H9 (cell line): Measurements from ENCODE around the gene C19orf18. TPM values are rescaled to one million over a fixed set of nuclear protein-coding genes. Genes with fewer than 3 reads are reported as not detected.

ENCODE experiments used
- DNase-seq: peaks from one replicate; pipeline ENCODE4 v3.0.0-alpha.2; 2017
- H2AFZ ChIP-seq: one replicate; pipeline ENCODE4 v1.6.1; 2013; ENCODE audit warnings: mild to moderate bottlenecking, low read length, control low read depth, moderate library complexity
- H2AK5ac ChIP-seq: 2 replicates; pipeline ENCODE4 v1.6.1; 2013; ENCODE audit warnings: low read length, control low read depth, mixed read lengths; ENCODE audit not compliant: insufficient read length
- H2BK120ac ChIP-seq: one replicate; pipeline ENCODE4 v1.6.1; 2013; ENCODE audit warnings: low read depth, mild to moderate bottlenecking, low read length, control low read depth, inconsistent platforms; ENCODE audit not compliant: poor library complexity, severe bottlenecking
- H2BK12ac ChIP-seq: 2 replicates; pipeline ENCODE4 v1.6.1; 2013; ENCODE audit warnings: low read length, control low read depth, mixed read lengths, low read depth; ENCODE audit not compliant: insufficient read length
- H2BK15ac ChIP-seq: 2 replicates; pipeline ENCODE4 v1.6.1; 2013; ENCODE audit warnings: low read depth, low read length, control low read depth
- H2BK20ac ChIP-seq: one replicate; pipeline ENCODE4 v1.6.1; 2013; ENCODE audit warnings: low read depth, mild to moderate bottlenecking, low read length, control low read depth, inconsistent platforms; ENCODE audit not compliant: poor library complexity, severe bottlenecking
- H2BK5ac ChIP-seq: 2 replicates; pipeline ENCODE4 v1.6.1; 2013; ENCODE audit warnings: low read length, control low read depth, mixed read lengths; ENCODE audit not compliant: insufficient read length
- H3K14ac ChIP-seq: 2 replicates; pipeline ENCODE4 v1.6.1; 2013; ENCODE audit warnings: low read length, control low read depth; ENCODE audit not compliant: insufficient read depth
- H3K18ac ChIP-seq: 2 replicates; pipeline ENCODE4 v1.6.1; 2013; ENCODE audit warnings: low read depth, mild to moderate bottlenecking, mixed read lengths, low read length, control low read depth; ENCODE audit not compliant: insufficient read length
- H3K23ac ChIP-seq: 2 replicates; pipeline ENCODE4 v1.6.1; 2013; ENCODE audit warnings: low read length, control low read depth, mixed read lengths, low read depth; ENCODE audit not compliant: insufficient read length
- H3K23me2 ChIP-seq: 2 replicates; pipeline ENCODE4 v1.6.1; 2013; ENCODE audit warnings: low read depth, mild to moderate bottlenecking, mixed read lengths, low read length, control low read depth; ENCODE audit not compliant: insufficient read length, poor library complexity, severe bottlenecking
- H3K27ac ChIP-seq: 2 replicates; pipeline ENCODE4 v1.5.1; 2013; ENCODE audit warnings: low read length, control low read depth, mixed read lengths, low read depth; ENCODE audit not compliant: insufficient read length
- H3K27me3 ChIP-seq: 2 replicates; pipeline ENCODE4 v1.6.1; 2013; ENCODE audit warnings: low read length, control low read depth, inconsistent platforms; ENCODE audit not compliant: insufficient read depth
- H3K4ac ChIP-seq: 2 replicates; pipeline ENCODE4 v1.6.1; 2013; ENCODE audit warnings: low read depth, mild to moderate bottlenecking, control low read depth, inconsistent platforms, low read length, moderate library complexity
- H3K4me1 ChIP-seq: 2 replicates; pipeline ENCODE4 v1.6.1; 2013; ENCODE audit warnings: low read length, control low read depth, inconsistent platforms; ENCODE audit not compliant: insufficient read depth
- H3K4me2 ChIP-seq: 2 replicates; pipeline ENCODE4 v1.6.1; 2013; ENCODE audit warnings: low read length, control low read depth, mixed read lengths; ENCODE audit not compliant: insufficient read length, insufficient read depth
- H3K56ac ChIP-seq: 2 replicates; pipeline ENCODE4 v1.6.1; 2013; ENCODE audit warnings: low read depth, mild to moderate bottlenecking, mixed read lengths, low read length, control low read depth; ENCODE audit not compliant: insufficient read length
- H3K79me1 ChIP-seq: 2 replicates; pipeline ENCODE4 v1.6.1; 2013; ENCODE audit warnings: low read depth, mild to moderate bottlenecking, moderate library complexity, low read length, control low read depth, inconsistent platforms; ENCODE audit not compliant: insufficient read depth, poor library complexity, severe bottlenecking
- H3K79me2 ChIP-seq: 2 replicates; pipeline ENCODE4 v1.6.1; 2013; ENCODE audit warnings: low read length, control low read depth, inconsistent platforms; ENCODE audit not compliant: insufficient read depth
- H3K9ac ChIP-seq: 2 replicates; pipeline ENCODE4 v1.6.1; 2013; ENCODE audit warnings: low read length, control low read depth, mixed read lengths; ENCODE audit not compliant: insufficient read length; ENCODE audit errors: extremely low read depth
- H3K9me3 ChIP-seq: one replicate; pipeline ENCODE4 v1.6.1; 2013; ENCODE audit warnings: low read depth, low read length, inconsistent platforms; ENCODE audit not compliant: control insufficient read depth
- H3T11ph ChIP-seq: one replicate; pipeline ENCODE4 v1.6.1; 2013; ENCODE audit warnings: mild to moderate bottlenecking, low read length, control low read depth, inconsistent platforms
- H4K20me1 ChIP-seq: one replicate; pipeline ENCODE4 v1.6.1; 2013; ENCODE audit not compliant: control insufficient read depth, insufficient read length, insufficient read depth
- H4K5ac ChIP-seq: 2 replicates; pipeline ENCODE4 v1.6.1; 2013; ENCODE audit warnings: low read depth, mild to moderate bottlenecking, mixed read lengths, low read length, control low read depth; ENCODE audit not compliant: insufficient read length
- H4K8ac ChIP-seq: replicated peaks from 2 replicates; pipeline ENCODE4 v1.6.1; 2013; ENCODE audit warnings: low read length, control low read depth, mixed read lengths, low read depth; ENCODE audit not compliant: insufficient read length
- H4K91ac ChIP-seq: 2 replicates; pipeline ENCODE4 v1.6.1; 2013; ENCODE audit warnings: low read depth, mild to moderate bottlenecking, moderate library complexity, mixed read lengths, low read length, control low read depth; ENCODE audit not compliant: insufficient read length
- H3K27ac Mint-ChIP-seq, 3 experiments: 2 replicates in 2 of 3; 3 replicates in 1 of 3; pipeline ENCODE4 v1.8.0; 2020 to 2021; ENCODE audit warnings: mixed read lengths in 3 of 3, mild to moderate bottlenecking in 1 of 3, moderate library complexity in 1 of 3
- H3K27me3 Mint-ChIP-seq: 2 replicates; pipeline ENCODE4 v1.8.0; 2021; ENCODE audit warnings: low read depth, mild to moderate bottlenecking, moderate library complexity, mixed read lengths
- H3K36me3 Mint-ChIP-seq, 3 experiments: 2 replicates in 2 of 3; 3 replicates in 1 of 3; pipeline ENCODE4 v1.8.0; 2020 to 2021; ENCODE audit warnings: low read depth in 3 of 3, mixed read lengths in 3 of 3; ENCODE audit not compliant: insufficient read depth in 1 of 3
- H3K4me1 Mint-ChIP-seq, 2 experiments: 2 replicates each; pipeline ENCODE4 v1.8.0; 2020; ENCODE audit warnings: mixed read lengths in 2 of 2
- H3K4me3 Mint-ChIP-seq, 2 experiments: 2 replicates in 1 of 2; 3 replicates in 1 of 2; pipeline ENCODE4 v1.8.0; 2020 to 2021; ENCODE audit warnings: mild to moderate bottlenecking in 2 of 2, mixed read lengths in 2 of 2, moderate library complexity in 1 of 2
- H3K9me3 Mint-ChIP-seq, 2 experiments: 2 replicates in 1 of 2; 3 replicates in 1 of 2; pipeline ENCODE4 v1.8.0; 2020; ENCODE audit warnings: mild to moderate bottlenecking in 2 of 2, mixed read lengths in 2 of 2, moderate library complexity in 1 of 2
- CTCF ChIP-seq: fragments of 200-600 bp; sonication (generic); conservative IDR thresholded peaks from 3 replicates; pipeline ENCODE4 v1.8.0; 2021; ENCODE audit warnings: antibody characterized with exemption, mild to moderate bottlenecking
- WGBS: extraction: QIAGEN DNeasy Blood & Tissue Kit; methylation state at CpG from one replicate; pipeline ENCODE4 v1.1.7; 2013; ENCODE audit warnings: missing lambda C conversion rate, low lambda C conversion rate, mixed read lengths; ENCODE audit not compliant: insufficient read length; ENCODE audit errors: extremely low coverage; 5-methylcytosine and 5-hydroxymethylcytosine counted together
- total RNA-seq: library from RNA; stranded (reverse); gene quantifications from 2 replicates; pipeline ENCODE4 v1.2.1, GENCODE V29; 2021

The C19orf18 gene
- total RNA-seq, 1 experiment from 2014 or later, result 0.26 TPM

GRCh38 chr19:58014141-58014540 is 39.8 kb upstream of the C19orf18 start:
- Histone ChIP-seq H3K23ac (no peak overlapping the region), H3T11ph (no peak overlapping the region), H3K14ac (no peak overlapping the region), H2AFZ (no peak overlapping the region), H4K91ac (no peak overlapping the region), H3K9me3 (no peaks in the 10 kb centered on the region), H2BK120ac (no peak overlapping the region), H3K4ac (no peak overlapping the region), H3K79me1 (no peaks in the 10 kb centered on the region), H2AK5ac (no peak overlapping the region), H2BK20ac (no peak overlapping the region), H3K18ac (no peak overlapping the region), H3K23me2 (no peaks in the 10 kb centered on the region), H3K4me2 (no peak overlapping the region), H3K9ac (no peak overlapping the region), H3K27me3 (no peaks in the 10 kb centered on the region), H2BK15ac (no peak overlapping the region), H2BK5ac (no peak overlapping the region), H3K27ac (no peak overlapping the region), H2BK12ac (no peak overlapping the region), H3K56ac (no peak overlapping the region), H4K8ac (no peak overlapping the region), H3K79me2 (no peaks in the 10 kb centered on the region), H3K4me1 (no peaks in the 10 kb centered on the region), H4K20me1 (no peaks in the 10 kb centered on the region), H4K5ac (no peak overlapping the region)
- DNase-seq, result no peak
- TF ChIP-seq CTCF, result no peak
- H3K36me3 Mint-ChIP-seq, result peaks cover 22 to 34% (median 27%) of the 10 kb centered on the region in 3 experiments
- WGBS, result no CpG with 5 or more reads among the region's 5 CpGs
- H3K9me3 Mint-ChIP-seq, result peaks cover 64 to 67% of the 10 kb centered on the region in 2 experiments
- peaks cover 13% of the 10 kb centered on the region for H3K27me3 Mint-ChIP-seq
- H3K27ac Mint-ChIP-seq, result no peak overlapping the region
- no peaks in the 10 kb centered on the region for H3K4me1 Mint-ChIP-seq
- no peak overlapping the region for H3K4me3 Mint-ChIP-seq
